Keratinocyte (primary cell): ENCODE data around the gene SPEF1. TPM values are rescaled to one million over a fixed set of nuclear protein-coding genes. Genes with fewer than 3 reads are reported as not detected.

Experiments
- DNase-seq: peaks from one replicate; pipeline ENCODE4 v3.0.0-alpha.2; 2011; ENCODE audit warnings: low read depth, missing footprints, low spot score
- FAIRE-seq: peaks from 2 replicates; lab custom pipeline; 2011; peaks lifted over from hg19 to GRCh38; lab: Jason Lieb, UNC
- H2AFZ ChIP-seq: 2 replicates; pipeline ENCODE4 v1.6.0; 2012; ENCODE audit warnings: low read length, control low read depth, inconsistent platforms; ENCODE audit not compliant: control insufficient read depth
- H3K27ac ChIP-seq: 2 replicates; pipeline ENCODE4 v1.5.1; 2011; ENCODE audit warnings: low read length; ENCODE audit not compliant: control insufficient read depth, insufficient read depth
- H3K27me3 ChIP-seq: 3 replicates; pipeline ENCODE4 v1.6.0; 2011; ENCODE audit warnings: low read length; ENCODE audit not compliant: control insufficient read depth, insufficient read depth; ENCODE audit errors: extremely low read depth
- H3K36me3 ChIP-seq, 2 experiments: 2 replicates in 1 of 2; 3 replicates in 1 of 2; pipeline ENCODE4 v1.5.1; 2011; ENCODE audit warnings: low read length in 2 of 2, mild to moderate bottlenecking in 1 of 2; ENCODE audit not compliant: control insufficient read depth in 2 of 2, insufficient read depth in 2 of 2; ENCODE audit errors: extremely low read depth in 1 of 2
- H3K4me1 ChIP-seq: 3 replicates; pipeline ENCODE4 v1.5.1; 2011; ENCODE audit warnings: low read length; ENCODE audit not compliant: control insufficient read depth, insufficient read depth; ENCODE audit errors: extremely low read depth
- H3K4me2 ChIP-seq: 3 replicates; pipeline ENCODE4 v1.6.0; 2011; ENCODE audit warnings: low read depth, low read length; ENCODE audit not compliant: control insufficient read depth, insufficient read depth; ENCODE audit errors: extremely low read depth
- H3K4me3 ChIP-seq, 3 experiments: fragments of 200-600 bp in 1 of 3; sonication (generic) in 1 of 3; 2 replicates in 2 of 3; 3 replicates in 1 of 3; pipeline ENCODE4 v1.5.1; 2011 to 2016; ENCODE audit warnings: low read length in 3 of 3, mild to moderate bottlenecking in 3 of 3, control low read depth in 2 of 3, inconsistent platforms in 1 of 3, low read depth in 1 of 3, mixed read lengths in 1 of 3, mixed run types in 1 of 3, moderate library complexity in 1 of 3; ENCODE audit not compliant: control insufficient read depth in 2 of 3, insufficient read depth in 2 of 3; ENCODE audit errors: extremely low read depth in 1 of 3
- H3K79me2 ChIP-seq: 2 replicates; pipeline ENCODE4 v1.6.0; 2012; ENCODE audit warnings: low read length; ENCODE audit not compliant: control insufficient read depth, insufficient read depth
- H3K9ac ChIP-seq: 3 replicates; pipeline ENCODE4 v1.6.0; 2011; ENCODE audit warnings: low read length; ENCODE audit not compliant: control insufficient read depth, insufficient read depth; ENCODE audit errors: extremely low read depth
- H3K9me1 ChIP-seq: 3 replicates; pipeline ENCODE4 v1.6.0; 2011; ENCODE audit warnings: low read length; ENCODE audit not compliant: control insufficient read depth, insufficient read depth; ENCODE audit errors: extremely low read depth
- H3K9me3 ChIP-seq: 2 replicates; pipeline ENCODE4 v1.5.1; 2012; ENCODE audit warnings: low read depth, low read length; ENCODE audit not compliant: control insufficient read depth
- H4K20me1 ChIP-seq: 3 replicates; pipeline ENCODE4 v1.6.0; 2011; ENCODE audit warnings: low read length; ENCODE audit not compliant: control insufficient read depth, insufficient read depth; ENCODE audit errors: extremely low read depth
- CTCF ChIP-seq, 3 experiments: IDR thresholded peaks in 1 of 3; conservative IDR thresholded peaks in 1 of 3; optimal IDR thresholded peaks in 1 of 3; 2 replicates in 2 of 3; 3 replicates in 1 of 3; pipeline versions ENCODE3 to v1.5.1; 2011; ENCODE audit warnings: low read length in 3 of 3, mild to moderate bottlenecking in 3 of 3, moderate library complexity in 2 of 3, control low read depth in 1 of 3, inconsistent platforms in 1 of 3; ENCODE audit not compliant: insufficient read depth in 2 of 3; ENCODE audit errors: extremely low read depth in 1 of 3
- EZH2 ChIP-seq: IDR thresholded peaks from one replicate; pipeline ENCODE4 v1.6.1; 2012; ENCODE audit warnings: inconsistent platforms, mild to moderate bottlenecking, low read length, moderate library complexity
- dilution Hi-C: fragments of 300-500 bp; cut with MboI; formaldehyde crosslinking; loops from one replicate; pipeline ENCODE4 v1.7.0; 2020; ENCODE audit warnings: low sequenced_read_pairs; ENCODE audit not compliant: extremely low pct_ligation_motif_present
- polyA plus RNA-seq, 5 experiments: library from polyadenylated mRNA; depleted of rRNA in 3 of 5; stranded (reverse) in 3 of 5; stranded (forward) in 1 of 5; unstranded in 1 of 5; fragments of >200 nt; gene quantifications; 1 replicate in 1 of 5; 2 replicates in 3 of 5; 3 replicates in 1 of 5; pipeline versions ENCODE4 v1.2.1 to v1.2.3, GENCODE V29; 2011 to 2012; ENCODE audit warnings: missing spikeins in 2 of 5, low read depth in 1 of 5, low replicate concordance in 1 of 5

Gene SPEF1
- polyA plus RNA-seq, 1 donor (not counting 4 experiments of a cell fraction or from before 2014, with no cell fraction given) = 0.07 TPM

- Histone ChIP-seq H3K4me2 (no peak overlapping the region), H3K27ac (no peak overlapping the region), H3K4me3 (no peak overlapping the region), H4K20me1 (no peaks in the 10 kb centered on the region), H3K79me2 (peaks cover 1% of the 10 kb centered on the region), H3K36me3 (peaks cover 4 to 16% of the 10 kb centered on the region in 2 experiments), H3K9ac (no peak overlapping the region), H3K9me3 (no peaks in the 10 kb centered on the region), H2AFZ (no peak overlapping the region), H3K4me1 (no peaks in the 10 kb centered on the region), H3K27me3 (no peaks in the 10 kb centered on the region), H3K9me1 (no peaks in the 10 kb centered on the region)
- FAIRE-seq (no peak), DNase-seq (no peak)
- dilution Hi-C loops = no loop called here
- no peak for TF ChIP-seq EZH2
- no peak for TF ChIP-seq CTCF (optimal IDR thresholded peaks at IDR 0.05 in 1 of 3, IDR thresholded peaks at IDR 0.05 in 1 of 3, conservative IDR thresholded peaks at IDR 0.05 in 1 of 3; ENCODE audit: extremely low read depth in 1 of 3, insufficient read depth in 2 of 3, low read length in 3 of 3)
These were observed 22.7 kb downstream of the SPEF1 start for GRCh38 chr20:3758566-3758965.

GRCh38 chr20:3757268-3757667, 24.0 kb downstream of the SPEF1 start:
- dilution Hi-C loops = no loop called here
- Histone ChIP-seq H3K4me3 (no peak overlapping the region), H3K4me1 (peaks cover 1% of the 10 kb centered on the region), H3K9me3 (no peaks in the 10 kb centered on the region), H3K9ac (no peak overlapping the region), H3K27ac (no peak overlapping the region), H3K79me2 (peaks cover 1% of the 10 kb centered on the region), H3K4me2 (no peak overlapping the region), H3K36me3 (peaks cover 4 to 16% of the 10 kb centered on the region in 2 experiments), H3K27me3 (no peaks in the 10 kb centered on the region), H3K9me1 (no peaks in the 10 kb centered on the region), H2AFZ (no peak overlapping the region), H4K20me1 (peaks cover 3% of the 10 kb centered on the region)
- FAIRE-seq (no peak), DNase-seq (no peak)
- TF ChIP-seq CTCF (optimal IDR thresholded peaks at IDR 0.05 in 1 of 3, IDR thresholded peaks at IDR 0.05 in 1 of 3, conservative IDR thresholded peaks at IDR 0.05 in 1 of 3; ENCODE audit: extremely low read depth in 1 of 3, insufficient read depth in 2 of 3, low read length in 3 of 3) (no peak), EZH2 (no peak)
